CD4-positive, alpha-beta T cell (primary cell): ENCODE measurements around the gene NFE2L2. TPM values are rescaled to one million over a fixed set of nuclear protein-coding genes. Genes with fewer than 3 reads are reported as not detected.
"Not testable (repeated sequence)": the region's sequence is repeated elsewhere in the genome, so short reads cannot be mapped to it uniquely, and the experiment has no call there.

Source experiments
- ATAC-seq: fragments of 200-7000 bp; cut with Tn5 transposase; one replicate; pipeline ENCODE4 v1.10.0; 2022; ENCODE audit warnings: mild to moderate bottlenecking; ENCODE audit not compliant: poor library complexity
- CTCF ChIA-PET: fragments of 350-600 bp; sonication (Branson Sonifier 250); formaldehyde crosslinking; loops from one replicate; lab custom pipeline; 2021; ENCODE audit warnings: antibody characterized with exemption, inconsistent platforms; lab: Charles Lee
- POLR2A ChIA-PET: fragments of 350-600 bp; sonication (Branson Sonifier 250); formaldehyde crosslinking; loops from one replicate; lab custom pipeline; 2021; ENCODE audit warnings: antibody characterized with exemption, inconsistent platforms; lab: Charles Lee
- DNase-seq, 14 experiments: peaks; one replicate each; pipeline ENCODE4 v3.0.0-alpha.2; 2013 to 2020; ENCODE audit warnings: mixed read lengths in 2 of 14
- H3K27ac ChIP-seq, 2 donors: one replicate each; pipeline versions ENCODE4 v1.5.1 to v1.7.0; 2013; ENCODE audit warnings: low read length in 2 of 2, low read depth in 1 of 2, mild to moderate bottlenecking in 1 of 2
- H3K27me3 ChIP-seq, 2 experiments: 1 replicate in 1 of 2; 2 replicates in 1 of 2; pipeline versions ENCODE4 v1.6.1 to v1.7.0; 2013; ENCODE audit warnings: low read length in 2 of 2, control low read depth in 1 of 2, mild to moderate bottlenecking in 1 of 2, moderate library complexity in 1 of 2; ENCODE audit not compliant: insufficient read depth in 2 of 2, control insufficient read depth in 1 of 2
- H3K36me3 ChIP-seq: one replicate; pipeline ENCODE4 v1.6.1; 2013; ENCODE audit warnings: low read length, control low read depth; ENCODE audit not compliant: insufficient read depth
- H3K4me1 ChIP-seq: one replicate; pipeline ENCODE4 v1.6.1; 2013; ENCODE audit warnings: low read length, control low read depth; ENCODE audit not compliant: insufficient read depth
- H3K4me3 ChIP-seq: one replicate; pipeline ENCODE4 v1.5.1; 2013; ENCODE audit warnings: mild to moderate bottlenecking, low read length, moderate library complexity
- H3K9me3 ChIP-seq, 2 experiments: 1 replicate in 1 of 2; 2 replicates in 1 of 2; pipeline versions ENCODE4 v1.6.1 to v1.7.0; 2013; ENCODE audit warnings: low read length in 2 of 2, mild to moderate bottlenecking in 2 of 2, control low read depth in 1 of 2, moderate library complexity in 1 of 2; ENCODE audit not compliant: control insufficient read depth in 1 of 2, insufficient read depth in 1 of 2
- H3K27ac Mint-ChIP-seq: one replicate; pipeline ENCODE4 v1.8.0; 2020; ENCODE audit warnings: mixed read lengths
- H3K27me3 Mint-ChIP-seq: one replicate; pipeline ENCODE4 v1.8.0; 2021; ENCODE audit warnings: mixed read lengths
- H3K36me3 Mint-ChIP-seq: one replicate; pipeline ENCODE4 v1.8.0; 2021; ENCODE audit warnings: low read depth, mixed read lengths
- H3K4me1 Mint-ChIP-seq: one replicate; pipeline ENCODE4 v1.8.0; 2021; ENCODE audit warnings: low read depth, mixed read lengths
- H3K4me3 Mint-ChIP-seq: one replicate; pipeline ENCODE4 v1.8.0; 2020; ENCODE audit warnings: mild to moderate bottlenecking, mixed read lengths
- H3K9me3 Mint-ChIP-seq: one replicate; pipeline ENCODE4 v1.8.0; 2020; ENCODE audit warnings: mixed read lengths
- CTCF ChIP-seq: fragments of 200-600 bp; IDR thresholded peaks from one replicate; pipeline ENCODE4 v1.8.0; 2022; ENCODE audit warnings: antibody characterized with exemption, mild to moderate bottlenecking
- intact Hi-C, 2 experiments: fragments of 100-400 bp; cut with DNase I in 1 of 2; cut with micrococcal nuclease in 1 of 2; formaldehyde crosslinking; loops; one replicate each; pipeline versions ENCODE4 v1.15.1 to v1.9.0; 2023 to 2025; cut with DNase I, micrococcal nuclease
- total RNA-seq, 174 experiments: library from RNA in 2 of 174; stranded (reverse) in 2 of 174; gene quantifications; one replicate each; pipeline ENCODE4 v1.2.3 and lab custom pipeline; 2021 to 2026

The NFE2L2 gene
- total RNA-seq, 2 experiments from 2014 or later, result 53.3 to 57.8 TPM

GRCh38 chr2:177268901-177269300 is 4.4 kb upstream of the NFE2L2 start:
- ATAC-seq (no peak), DNase-seq (no peak)
- Histone ChIP-seq H3K36me3 (no peaks in the 10 kb centered on the region), H3K27me3 (no peaks in the 10 kb centered on the region), H3K27ac (no peak overlapping the region), H3K4me3 (no peak overlapping the region), H3K9me3 (no peaks in the 10 kb centered on the region), H3K4me1 (peaks cover 6% of the 10 kb centered on the region)
- POLR2A ChIA-PET, result no interaction called here
- Mint-ChIP-seq H3K27ac (no peak overlapping the region), H3K36me3 (peaks cover 8% of the 10 kb centered on the region), H3K4me3 (no peak overlapping the region), H3K4me1 (peaks cover 26% of the 10 kb centered on the region), H3K9me3 (no peaks in the 10 kb centered on the region), H3K27me3 (no peaks in the 10 kb centered on the region)
- intact Hi-C loops, result loop anchor here (5.0 to 10.0 kb wide), 4 partner anchors 104 to 1176 kb away; partner anchors contain the start of gene AGPS (in 2 of the 2)
- no peak for TF ChIP-seq CTCF
- CTCF ChIA-PET, result interaction anchor here (1.2 kb wide), 1 partner anchor 104 kb away, joined by 4 read pairs; no protein-coding TSS in a partner anchor

GRCh38 chr2:177268187-177268871 is 3.8 kb upstream of the NFE2L2 start:
- Histone ChIP-seq H3K4me1 (peaks cover 6% of the 10 kb centered on the region), H3K4me3 (no peak overlapping the region), H3K36me3 (no peaks in the 10 kb centered on the region), H3K27ac (no peak overlapping the region), H3K27me3 (no peaks in the 10 kb centered on the region), H3K9me3 (no peaks in the 10 kb centered on the region)
- no peak for TF ChIP-seq CTCF
- intact Hi-C loops, result loop anchor here (5.0 to 10.0 kb wide), 4 partner anchors 104 to 1176 kb away; partner anchors contain the start of gene AGPS (in 2 of the 2)
- Mint-ChIP-seq H3K27me3 (no peaks in the 10 kb centered on the region), H3K9me3 (no peaks in the 10 kb centered on the region), H3K27ac (no peak overlapping the region), H3K36me3 (peaks cover 10% of the 10 kb centered on the region), H3K4me1 (peaks cover 28% of the 10 kb centered on the region), H3K4me3 (no peak overlapping the region)
- ATAC-seq (no peak), DNase-seq (no peak)
- ChIA-PET POLR2A (interaction anchor here (0.9 to 5.9 kb wide), 4 partner anchors 28 to 103 kb away, joined by 3 to 277 read pairs (median 4); partner anchors contain the start of gene HNRNPA3), CTCF (interaction anchor here (1.0 kb wide), 1 partner anchor 104 kb away, joined by 5 read pairs; no protein-coding TSS in a partner anchor)

- CTCF ChIA-PET, result interaction anchor here (1.4 to 5.5 kb wide), 4 partner anchors 17 to 119 kb away, joined by 4 to 71 read pairs (median 20); no protein-coding TSS in a partner anchor
- H3K27ac ChIP-seq, result not testable (repeated sequence)
- intact Hi-C loops, result loop anchor here (2.0 to 10.0 kb wide), 5 partner anchors 30 to 1178 kb away; partner anchors contain the start of gene AGPS (in 2 of the 2)
Observed at GRCh38 chr2:177266955-177267354, 2.4 kb upstream of the NFE2L2 start.

More at GRCh38 chr2:177266955-177267354, 2.4 kb upstream of the NFE2L2 start:
- not testable (repeated sequence) for H3K4me3 ChIP-seq, H3K27me3 ChIP-seq, ATAC-seq, H3K9me3 Mint-ChIP-seq, H3K9me3 ChIP-seq, H3K4me1 ChIP-seq, DNase-seq, H3K36me3 ChIP-seq, H3K27me3 Mint-ChIP-seq
- POLR2A ChIA-PET, result interaction anchor here (1.0 to 5.9 kb wide), 8 partner anchors 14 to 102 kb away, joined by 3 to 277 read pairs (median 92); no protein-coding TSS in a partner anchor
- Mint-ChIP-seq H3K4me3 (peak overlapping the region; percentile 98), H3K4me1 (peaks cover 35% of the 10 kb centered on the region), H3K27ac (peak overlapping the region; percentile 99), H3K36me3 (peaks cover 23% of the 10 kb centered on the region)
